ENCODE data around the gene SLC44A2.

DNA sequence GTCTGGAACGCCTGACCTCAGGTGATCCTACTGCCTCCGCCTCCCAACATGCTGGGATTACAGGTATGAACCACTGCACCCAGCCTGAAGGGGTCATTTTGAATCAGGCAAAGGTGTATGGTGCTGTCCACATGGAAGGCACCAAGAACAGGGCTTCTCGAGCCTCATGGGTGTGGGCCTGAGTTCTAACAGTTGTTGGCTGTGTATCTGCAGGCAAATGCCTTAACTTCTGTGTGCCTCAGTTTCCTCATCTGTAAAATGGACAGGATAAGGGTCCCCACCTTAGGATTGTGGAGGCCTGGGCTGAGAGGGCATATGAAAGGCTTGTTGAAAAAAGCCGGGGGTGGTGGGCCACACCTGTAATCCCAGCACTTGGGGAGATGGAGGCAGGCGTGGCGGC lies 47.4 kb upstream of the SLC44A2 start:
- no peak for TF ChIP-seq CHD2 (IDR thresholded peaks at IDR 0.05; ENCODE audit: low read depth, low read length)
- TF ChIP-seq, protein P1, sequence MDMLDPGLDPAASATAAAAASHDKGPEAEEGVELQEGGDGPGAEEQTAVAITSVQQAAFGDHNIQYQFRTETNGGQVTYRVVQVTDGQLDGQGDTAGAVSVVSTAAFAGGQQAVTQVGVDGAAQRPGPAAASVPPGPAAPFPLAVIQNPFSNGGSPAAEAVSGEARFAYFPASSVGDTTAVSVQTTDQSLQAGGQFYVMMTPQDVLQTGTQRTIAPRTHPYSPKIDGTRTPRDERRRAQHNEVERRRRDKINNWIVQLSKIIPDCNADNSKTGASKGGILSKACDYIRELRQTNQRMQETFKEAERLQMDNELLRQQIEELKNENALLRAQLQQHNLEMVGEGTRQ (IDR thresholded peaks at IDR 0.05; ENCODE audit: low read depth, low read length): no peak
- TF ChIP-seq, protein P1 (CRISPR knock-in tag; IDR thresholded peaks at IDR 0.05; ENCODE audit: borderline replicate concordance): no peak
- TF ChIP-seq HNF4G (IDR thresholded peaks at IDR 0.05; ENCODE audit: borderline replicate concordance, low read depth, low read length): no peak
- no peak for TF ChIP-seq HNF4G (CRISPR knock-in tag; IDR thresholded peaks at IDR 0.05; ENCODE audit: borderline replicate concordance, low read depth)
- no peak for TF ChIP-seq NR2C2 (CRISPR knock-in tag; IDR thresholded peaks at IDR 0.05; ENCODE audit: borderline replicate concordance)
- TF ChIP-seq, protein P2, sequence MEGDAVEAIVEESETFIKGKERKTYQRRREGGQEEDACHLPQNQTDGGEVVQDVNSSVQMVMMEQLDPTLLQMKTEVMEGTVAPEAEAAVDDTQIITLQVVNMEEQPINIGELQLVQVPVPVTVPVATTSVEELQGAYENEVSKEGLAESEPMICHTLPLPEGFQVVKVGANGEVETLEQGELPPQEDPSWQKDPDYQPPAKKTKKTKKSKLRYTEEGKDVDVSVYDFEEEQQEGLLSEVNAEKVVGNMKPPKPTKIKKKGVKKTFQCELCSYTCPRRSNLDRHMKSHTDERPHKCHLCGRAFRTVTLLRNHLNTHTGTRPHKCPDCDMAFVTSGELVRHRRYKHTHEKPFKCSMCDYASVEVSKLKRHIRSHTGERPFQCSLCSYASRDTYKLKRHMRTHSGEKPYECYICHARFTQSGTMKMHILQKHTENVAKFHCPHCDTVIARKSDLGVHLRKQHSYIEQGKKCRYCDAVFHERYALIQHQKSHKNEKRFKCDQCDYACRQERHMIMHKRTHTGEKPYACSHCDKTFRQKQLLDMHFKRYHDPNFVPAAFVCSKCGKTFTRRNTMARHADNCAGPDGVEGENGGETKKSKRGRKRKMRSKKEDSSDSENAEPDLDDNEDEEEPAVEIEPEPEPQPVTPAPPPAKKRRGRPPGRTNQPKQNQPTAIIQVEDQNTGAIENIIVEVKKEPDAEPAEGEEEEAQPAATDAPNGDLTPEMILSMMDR (CRISPR knock-in tag; IDR thresholded peaks at IDR 0.05): no peak
- TF ChIP-seq POLR2A (IDR thresholded peaks at IDR 0.05; ENCODE audit: insufficient read depth in 1 of 2, low read depth in 2 of 2, low read length in 2 of 2): no peak
- TF ChIP-seq JUND (CRISPR knock-in tag; IDR thresholded peaks at IDR 0.05): no peak
- TF ChIP-seq, protein P3, sequence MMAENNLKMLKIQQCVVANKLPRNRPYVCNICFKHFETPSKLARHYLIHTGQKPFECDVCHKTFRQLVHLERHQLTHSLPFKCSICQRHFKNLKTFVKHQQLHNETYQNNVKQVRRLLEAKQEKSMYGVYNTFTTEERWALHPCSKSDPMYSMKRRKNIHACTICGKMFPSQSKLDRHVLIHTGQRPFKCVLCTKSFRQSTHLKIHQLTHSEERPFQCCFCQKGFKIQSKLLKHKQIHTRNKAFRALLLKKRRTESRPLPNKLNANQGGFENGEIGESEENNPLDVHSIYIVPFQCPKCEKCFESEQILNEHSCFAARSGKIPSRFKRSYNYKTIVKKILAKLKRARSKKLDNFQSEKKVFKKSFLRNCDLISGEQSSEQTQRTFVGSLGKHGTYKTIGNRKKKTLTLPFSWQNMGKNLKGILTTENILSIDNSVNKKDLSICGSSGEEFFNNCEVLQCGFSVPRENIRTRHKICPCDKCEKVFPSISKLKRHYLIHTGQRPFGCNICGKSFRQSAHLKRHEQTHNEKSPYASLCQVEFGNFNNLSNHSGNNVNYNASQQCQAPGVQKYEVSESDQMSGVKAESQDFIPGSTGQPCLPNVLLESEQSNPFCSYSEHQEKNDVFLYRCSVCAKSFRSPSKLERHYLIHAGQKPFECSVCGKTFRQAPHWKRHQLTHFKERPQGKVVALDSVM (CRISPR knock-in tag; IDR thresholded peaks at IDR 0.05): no peak

Data from HepG2 (cell line).